ENCODE measurements around the gene CALM1.

Gene CALM1

DNA sequence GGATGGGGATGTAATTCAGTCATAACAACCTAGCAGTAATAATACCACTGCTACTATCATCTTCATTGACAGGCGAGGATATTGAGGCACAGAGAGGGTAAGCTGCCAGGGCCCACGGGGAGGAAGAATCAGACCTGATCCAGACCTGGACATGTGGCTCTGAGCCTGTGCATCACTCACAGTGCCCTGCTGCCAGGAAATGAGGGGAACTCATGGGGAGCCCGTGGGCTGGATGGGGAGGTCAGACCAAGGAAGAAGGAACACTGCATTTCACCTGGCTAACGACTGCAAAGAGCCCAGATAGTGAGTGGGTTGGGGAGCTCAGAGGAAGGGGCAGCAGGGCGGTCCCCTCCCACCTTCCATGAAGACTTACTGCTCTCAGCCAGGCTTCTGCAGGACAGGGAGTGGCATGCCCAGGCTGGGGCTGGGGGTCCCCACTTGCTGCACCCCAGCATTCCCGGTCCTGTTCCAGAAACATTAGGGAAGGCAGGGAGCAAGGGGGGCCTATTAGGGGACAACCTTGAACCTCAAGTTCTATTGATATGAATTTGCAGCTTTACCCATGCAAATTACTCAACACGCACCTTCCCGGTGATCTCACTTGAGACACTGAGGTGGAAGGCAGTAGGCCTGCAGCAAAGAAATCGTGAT lies 37.7 kb downstream of the CALM1 start:
- Histone ChIP-seq H3K4me3 (ENCODE audit: low read depth in 1 of 2, low read length in 2 of 2) (no peak overlapping the region), H3K36me3 (ENCODE audit: control insufficient read depth in 1 of 2, insufficient read depth in 2 of 2, low read length in 2 of 2) (no peaks in the 10 kb centered on the region), H3K4me1 (ENCODE audit: control insufficient read depth in 1 of 2, insufficient read depth in 2 of 2, low read length in 2 of 2) (no peaks in the 10 kb centered on the region), H3K9me3 (ENCODE audit: control insufficient read depth in 1 of 2, low read length in 2 of 2) (no peaks in the 10 kb centered on the region), H3K27ac (ENCODE audit: low read depth, low read length) (no peak overlapping the region), H3K27me3 (ENCODE audit: control insufficient read depth in 1 of 2, insufficient read depth in 2 of 2, low read length in 2 of 2) (no peaks in the 10 kb centered on the region), H3K9ac (ENCODE audit: low read depth in 1 of 2, low read length in 2 of 2) (no peak overlapping the region)

DNA sequence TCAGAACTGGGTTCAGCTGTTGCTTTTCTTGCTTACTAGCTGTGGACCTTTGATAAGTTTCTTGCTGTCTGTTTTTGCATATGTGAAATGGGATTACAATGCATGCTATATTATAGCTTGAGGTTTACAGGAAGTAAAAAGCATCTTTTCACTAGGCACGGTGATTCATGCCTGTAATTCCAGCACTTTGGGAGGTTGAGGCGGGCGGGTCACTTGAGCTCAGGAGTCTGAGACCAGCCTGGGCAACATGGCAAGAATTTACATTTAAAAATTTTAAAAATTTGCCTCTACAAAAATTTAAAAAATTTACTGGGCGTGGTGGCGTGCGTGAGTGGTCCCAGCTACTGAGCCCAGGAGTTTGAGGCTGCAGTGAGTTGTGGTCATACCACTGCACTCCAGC lies 42.0 kb downstream of the CALM1 start:
- no peaks in the 10 kb centered on the region for H3K4me1 ChIP-seq (ENCODE audit: control insufficient read depth in 1 of 2, insufficient read depth in 2 of 2, low read length in 2 of 2)
- no peaks in the 10 kb centered on the region for H3K36me3 ChIP-seq (ENCODE audit: control insufficient read depth in 1 of 2, insufficient read depth in 2 of 2, low read length in 2 of 2)
- no peaks in the 10 kb centered on the region for H3K27me3 ChIP-seq (ENCODE audit: control insufficient read depth in 1 of 2, insufficient read depth in 2 of 2, low read length in 2 of 2)
- H3K9ac ChIP-seq (ENCODE audit: low read depth in 1 of 2, low read length in 2 of 2), result no peak overlapping the region
- H3K9me3 ChIP-seq (ENCODE audit: control insufficient read depth in 1 of 2, low read length in 2 of 2), result no peaks in the 10 kb centered on the region
- H3K27ac ChIP-seq (ENCODE audit: low read depth, low read length), result no peak overlapping the region
- no peak overlapping the region for H3K4me3 ChIP-seq (ENCODE audit: low read depth in 1 of 2, low read length in 2 of 2)

DNA sequence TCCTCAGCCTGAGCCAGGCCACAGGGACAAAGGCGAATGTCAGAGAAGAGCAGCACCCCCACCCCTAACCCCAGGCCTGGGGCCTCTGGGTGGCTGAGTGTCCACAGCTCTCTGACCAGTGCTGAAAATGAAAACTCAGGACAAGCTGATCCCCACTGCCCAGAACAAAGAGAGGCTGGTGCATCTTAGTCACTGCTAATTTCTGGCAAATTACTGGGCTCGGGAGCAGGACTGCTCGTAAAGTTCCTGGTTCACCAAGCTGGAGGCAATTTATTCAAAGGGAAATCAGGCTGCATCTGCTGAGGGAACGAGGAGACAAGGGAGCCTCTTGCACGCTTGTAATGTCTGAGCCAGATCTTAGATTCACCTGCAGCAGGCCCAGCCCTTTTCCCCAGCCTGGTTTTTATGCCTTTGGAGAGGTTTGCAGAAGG lies 43.2 kb downstream of the CALM1 start:
- Histone ChIP-seq H3K9ac (ENCODE audit: low read depth in 1 of 2, low read length in 2 of 2) (no peak overlapping the region), H3K27ac (ENCODE audit: low read depth, low read length) (no peak overlapping the region), H3K27me3 (ENCODE audit: control insufficient read depth in 1 of 2, insufficient read depth in 2 of 2, low read length in 2 of 2) (no peaks in the 10 kb centered on the region), H3K36me3 (ENCODE audit: control insufficient read depth in 1 of 2, insufficient read depth in 2 of 2, low read length in 2 of 2) (no peaks in the 10 kb centered on the region), H3K4me1 (ENCODE audit: control insufficient read depth in 1 of 2, insufficient read depth in 2 of 2, low read length in 2 of 2) (no peaks in the 10 kb centered on the region), H3K4me3 (ENCODE audit: low read depth in 1 of 2, low read length in 2 of 2) (no peak overlapping the region), H3K9me3 (ENCODE audit: control insufficient read depth in 1 of 2, low read length in 2 of 2) (no peaks in the 10 kb centered on the region)

DNA sequence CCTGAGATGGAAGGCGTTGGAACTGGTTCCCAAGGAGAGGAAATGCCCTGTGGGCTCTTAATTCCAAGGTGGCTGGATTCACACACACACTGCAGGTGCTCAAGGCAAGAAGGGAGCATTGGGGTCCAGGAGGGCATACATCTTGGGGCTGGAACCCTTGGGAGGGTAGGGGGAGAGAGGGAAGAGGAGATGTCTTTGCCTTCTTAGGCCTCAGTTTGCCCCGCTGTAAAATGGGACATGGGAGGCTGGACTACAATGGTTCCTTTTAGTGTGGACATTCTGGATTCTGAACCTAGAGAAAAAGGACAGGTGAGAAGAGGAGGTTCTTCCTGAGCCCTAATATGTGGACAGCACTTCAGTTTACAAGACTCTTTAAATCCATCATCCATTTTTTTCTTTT lies 43.8 kb downstream of the CALM1 start:
- Histone ChIP-seq H3K27me3 (ENCODE audit: control insufficient read depth in 1 of 2, insufficient read depth in 2 of 2, low read length in 2 of 2) (no peaks in the 10 kb centered on the region), H3K9me3 (ENCODE audit: control insufficient read depth in 1 of 2, low read length in 2 of 2) (peaks cover 0 to 2% of the 10 kb centered on the region in 2 donors), H3K4me3 (ENCODE audit: low read depth in 1 of 2, low read length in 2 of 2) (no peak overlapping the region), H3K4me1 (ENCODE audit: control insufficient read depth in 1 of 2, insufficient read depth in 2 of 2, low read length in 2 of 2) (no peaks in the 10 kb centered on the region), H3K9ac (ENCODE audit: low read depth in 1 of 2, low read length in 2 of 2) (no peak overlapping the region), H3K36me3 (ENCODE audit: control insufficient read depth in 1 of 2, insufficient read depth in 2 of 2, low read length in 2 of 2) (no peaks in the 10 kb centered on the region), H3K27ac (ENCODE audit: low read depth, low read length) (no peak overlapping the region)

DNA sequence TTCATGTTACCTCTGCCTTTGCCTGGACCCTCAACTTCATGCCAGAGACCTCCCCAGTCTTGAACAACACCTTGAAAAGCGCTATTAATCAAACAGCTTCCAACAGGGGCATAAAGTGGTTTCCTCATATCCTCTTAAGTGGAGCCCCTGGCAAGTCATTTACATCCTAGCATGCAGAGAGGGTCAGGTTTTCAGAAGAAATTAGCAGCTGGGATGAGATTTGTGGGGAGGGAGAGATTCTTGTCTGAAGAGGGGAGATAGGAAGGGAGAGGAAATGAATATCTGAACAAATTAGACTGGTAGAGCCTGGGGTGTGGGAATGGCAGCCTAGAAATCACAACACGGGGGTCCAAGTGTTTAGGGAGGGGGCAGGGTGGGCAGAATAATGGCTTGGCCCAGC lies 45.6 kb downstream of the CALM1 start:
- H3K27ac ChIP-seq (ENCODE audit: low read depth, low read length), result no peak overlapping the region
- H3K27me3 ChIP-seq (ENCODE audit: control insufficient read depth in 1 of 2, insufficient read depth in 2 of 2, low read length in 2 of 2), result no peaks in the 10 kb centered on the region
- peaks cover 1 to 2% of the 10 kb centered on the region in 2 donors for H3K9me3 ChIP-seq (ENCODE audit: control insufficient read depth in 1 of 2, low read length in 2 of 2)
- H3K4me3 ChIP-seq (ENCODE audit: low read depth in 1 of 2, low read length in 2 of 2), result no peak overlapping the region
- no peaks in the 10 kb centered on the region for H3K36me3 ChIP-seq (ENCODE audit: control insufficient read depth in 1 of 2, insufficient read depth in 2 of 2, low read length in 2 of 2)
- no peaks in the 10 kb centered on the region for H3K4me1 ChIP-seq (ENCODE audit: control insufficient read depth in 1 of 2, insufficient read depth in 2 of 2, low read length in 2 of 2)
- H3K9ac ChIP-seq (ENCODE audit: low read depth in 1 of 2, low read length in 2 of 2), result no peak overlapping the region

DNA sequence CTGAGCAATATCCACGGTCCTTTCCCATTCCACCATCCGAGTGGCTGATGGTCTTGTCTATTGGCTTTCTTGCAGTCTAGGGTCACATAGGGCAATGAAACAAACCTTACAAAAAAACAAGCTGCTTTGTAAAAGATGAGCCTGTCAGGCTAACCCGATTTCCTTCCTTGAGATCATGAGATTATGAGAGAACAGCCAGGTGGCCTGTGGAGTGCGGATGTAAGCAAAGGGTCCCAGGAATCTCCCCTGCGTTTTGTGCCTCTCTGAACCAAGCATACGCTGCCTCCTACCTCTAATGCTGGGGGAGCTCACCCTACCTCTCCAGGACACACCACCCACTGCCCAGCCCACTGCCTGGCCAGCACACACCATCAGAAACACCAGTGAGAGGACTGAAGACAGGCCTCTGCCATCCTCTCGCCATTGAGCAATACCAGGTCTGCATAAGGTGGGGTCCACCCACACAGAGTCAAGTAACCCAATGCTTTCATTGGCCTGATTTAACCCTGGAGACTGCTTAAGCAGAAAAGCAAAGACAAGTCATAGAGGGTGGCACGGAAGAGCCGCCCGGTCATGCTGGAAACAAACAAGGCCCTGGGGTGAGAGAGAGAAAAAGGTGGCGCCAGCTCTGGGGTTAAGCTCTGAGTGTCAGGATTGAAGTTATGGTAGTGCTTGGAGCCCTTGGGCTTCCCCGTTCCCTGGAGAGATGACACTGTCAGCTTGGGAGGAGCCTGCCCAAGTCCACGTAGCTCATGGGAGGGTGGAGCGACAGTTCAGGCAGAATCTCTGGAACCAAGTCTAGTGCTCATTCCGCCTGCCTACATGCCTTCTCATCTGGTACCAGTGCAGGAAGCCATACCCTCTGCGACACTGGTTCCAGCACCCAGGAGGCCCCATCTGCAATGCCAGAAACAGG lies 46.6 kb downstream of the CALM1 start:
- Histone ChIP-seq H3K27ac (ENCODE audit: low read depth, low read length) (no peak overlapping the region), H3K9ac (ENCODE audit: low read depth in 1 of 2, low read length in 2 of 2) (no peak overlapping the region), H3K36me3 (ENCODE audit: control insufficient read depth in 1 of 2, insufficient read depth in 2 of 2, low read length in 2 of 2) (no peaks in the 10 kb centered on the region), H3K9me3 (ENCODE audit: control insufficient read depth in 1 of 2, low read length in 2 of 2) (peaks cover 6% of the 10 kb centered on the region in 2 donors), H3K4me1 (ENCODE audit: control insufficient read depth in 1 of 2, insufficient read depth in 2 of 2, low read length in 2 of 2) (no peaks in the 10 kb centered on the region), H3K4me3 (ENCODE audit: low read depth in 1 of 2, low read length in 2 of 2) (no peak overlapping the region), H3K27me3 (ENCODE audit: control insufficient read depth in 1 of 2, insufficient read depth in 2 of 2, low read length in 2 of 2) (no peaks in the 10 kb centered on the region)

DNA sequence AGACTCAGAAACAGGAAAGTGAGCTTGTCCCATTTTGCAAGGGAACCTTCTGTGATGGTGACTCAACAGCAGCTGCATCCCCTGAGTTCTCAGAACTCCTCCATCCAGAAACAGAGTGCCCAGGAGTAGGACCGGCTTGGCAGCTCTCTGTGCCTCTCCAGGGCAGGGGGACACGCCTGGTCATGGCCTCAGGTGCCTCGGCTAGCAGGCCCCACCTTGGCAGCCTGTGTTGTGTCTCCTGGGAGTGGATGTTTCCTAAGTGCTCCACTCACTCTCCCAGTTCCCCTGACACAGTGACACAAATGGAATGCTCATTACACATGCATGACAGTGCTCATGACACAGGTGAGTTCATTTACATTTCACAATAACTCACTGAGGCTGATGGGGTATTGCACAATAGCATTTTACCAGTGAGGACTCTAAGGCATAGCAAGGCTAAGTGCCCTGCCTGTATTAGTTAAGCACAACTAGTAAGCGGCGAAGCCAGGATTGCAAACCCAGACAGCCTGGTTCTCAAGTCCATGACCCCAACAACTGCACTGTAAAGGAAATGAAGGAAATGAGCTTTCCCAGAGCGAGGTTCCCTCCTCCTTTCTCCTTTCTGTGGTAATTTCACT lies 47.4 kb downstream of the CALM1 start:
- H3K36me3 ChIP-seq (ENCODE audit: control insufficient read depth in 1 of 2, insufficient read depth in 2 of 2, low read length in 2 of 2), result no peaks in the 10 kb centered on the region
- no peak overlapping the region for H3K9ac ChIP-seq (ENCODE audit: low read depth in 1 of 2, low read length in 2 of 2)
- H3K4me1 ChIP-seq (ENCODE audit: control insufficient read depth in 1 of 2, insufficient read depth in 2 of 2, low read length in 2 of 2), result no peaks in the 10 kb centered on the region
- peaks cover 6% of the 10 kb centered on the region in 2 donors for H3K9me3 ChIP-seq (ENCODE audit: control insufficient read depth in 1 of 2, low read length in 2 of 2)
- no peak overlapping the region for H3K4me3 ChIP-seq (ENCODE audit: low read depth in 1 of 2, low read length in 2 of 2)
- H3K27me3 ChIP-seq (ENCODE audit: control insufficient read depth in 1 of 2, insufficient read depth in 2 of 2, low read length in 2 of 2), result no peaks in the 10 kb centered on the region
- H3K27ac ChIP-seq (ENCODE audit: low read depth, low read length), result no peak overlapping the region

DNA sequence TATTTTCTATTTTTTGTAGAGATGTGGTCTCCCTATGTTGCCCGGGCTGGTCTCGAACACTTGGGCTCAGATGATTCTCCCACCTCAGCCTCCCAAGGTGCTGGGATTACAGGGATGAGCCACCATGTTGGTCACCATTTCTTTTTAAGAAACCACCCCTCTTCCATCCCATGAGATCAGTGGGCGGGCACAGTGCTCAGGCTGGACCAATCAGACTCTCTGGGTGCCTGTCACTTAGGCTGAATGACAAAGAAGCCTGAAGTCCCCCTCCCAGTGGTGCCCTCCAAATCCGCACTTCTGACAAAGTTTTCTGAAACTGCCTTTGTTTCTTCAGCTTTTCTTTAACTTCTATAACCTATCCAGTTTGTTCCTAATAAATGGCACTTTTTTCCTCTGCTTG lies 48.2 kb downstream of the CALM1 start:
- Histone ChIP-seq H3K27ac (ENCODE audit: low read depth, low read length) (no peak overlapping the region), H3K9ac (ENCODE audit: low read depth in 1 of 2, low read length in 2 of 2) (no peak overlapping the region), H3K27me3 (ENCODE audit: control insufficient read depth in 1 of 2, insufficient read depth in 2 of 2, low read length in 2 of 2) (no peaks in the 10 kb centered on the region), H3K4me3 (ENCODE audit: low read depth in 1 of 2, low read length in 2 of 2) (no peak overlapping the region), H3K36me3 (ENCODE audit: control insufficient read depth in 1 of 2, insufficient read depth in 2 of 2, low read length in 2 of 2) (no peaks in the 10 kb centered on the region), H3K9me3 (ENCODE audit: control insufficient read depth in 1 of 2, low read length in 2 of 2) (peaks cover 6% of the 10 kb centered on the region in 2 donors), H3K4me1 (ENCODE audit: control insufficient read depth in 1 of 2, insufficient read depth in 2 of 2, low read length in 2 of 2) (no peaks in the 10 kb centered on the region)

DNA sequence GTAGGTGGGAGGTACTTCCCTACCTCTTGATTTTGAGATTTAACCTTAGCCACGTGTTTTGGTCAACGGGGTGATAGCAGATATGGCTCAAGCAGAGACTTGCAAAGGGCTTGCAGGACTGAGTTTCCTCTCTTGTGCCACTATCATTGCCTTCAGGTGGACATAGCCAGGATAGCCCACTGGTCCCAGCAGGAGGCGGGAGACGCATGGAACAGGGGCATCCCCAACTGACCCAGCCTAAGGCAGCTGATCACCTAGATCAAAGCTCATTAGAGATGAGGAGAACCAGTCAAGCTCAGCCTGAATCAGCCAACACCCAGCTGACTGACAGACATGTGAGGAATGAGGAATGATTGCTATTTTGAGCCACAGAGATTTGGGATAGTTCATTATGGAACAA lies 49.6 kb downstream of the CALM1 start:
- Histone ChIP-seq H3K9ac (ENCODE audit: low read depth in 1 of 2, low read length in 2 of 2) (no peak overlapping the region), H3K4me1 (ENCODE audit: control insufficient read depth in 1 of 2, insufficient read depth in 2 of 2, low read length in 2 of 2) (no peaks in the 10 kb centered on the region), H3K4me3 (ENCODE audit: low read depth in 1 of 2, low read length in 2 of 2) (no peak overlapping the region), H3K36me3 (ENCODE audit: control insufficient read depth in 1 of 2, insufficient read depth in 2 of 2, low read length in 2 of 2) (no peaks in the 10 kb centered on the region), H3K27me3 (ENCODE audit: control insufficient read depth in 1 of 2, insufficient read depth in 2 of 2, low read length in 2 of 2) (no peaks in the 10 kb centered on the region), H3K27ac (ENCODE audit: low read depth, low read length) (no peak overlapping the region), H3K9me3 (ENCODE audit: control insufficient read depth in 1 of 2, low read length in 2 of 2) (peaks cover 6% of the 10 kb centered on the region in 2 donors)

Data from duodenal mucosa (tissue), 2 donors.